Ovary (tissue), 3 donors: ENCODE measurements around the gene CRTC1.

Source experiments
- POLR2A ChIP-seq: fragments of 450-650 bp; IDR thresholded peaks from one replicate; pipeline ENCODE4 v1.6.1; 2017; ENCODE audit warnings: antibody characterized with exemption, mild to moderate bottlenecking, moderate library complexity
- TF ChIP-seq, protein P1 (sequence below), 3 donors: fragments of 450-650 bp in 2 of 3; fragments of 200-600 bp in 1 of 3; IDR thresholded peaks; one replicate each; pipeline versions ENCODE4 v1.5.1 to v1.8.0; 2016 to 2022; ENCODE audit warnings: antibody characterized with exemption in 3 of 3, mild to moderate bottlenecking in 1 of 3
- donor health status: DM: no; HTN: no; CAD: no.

- TF ChIP-seq, protein P1, sequence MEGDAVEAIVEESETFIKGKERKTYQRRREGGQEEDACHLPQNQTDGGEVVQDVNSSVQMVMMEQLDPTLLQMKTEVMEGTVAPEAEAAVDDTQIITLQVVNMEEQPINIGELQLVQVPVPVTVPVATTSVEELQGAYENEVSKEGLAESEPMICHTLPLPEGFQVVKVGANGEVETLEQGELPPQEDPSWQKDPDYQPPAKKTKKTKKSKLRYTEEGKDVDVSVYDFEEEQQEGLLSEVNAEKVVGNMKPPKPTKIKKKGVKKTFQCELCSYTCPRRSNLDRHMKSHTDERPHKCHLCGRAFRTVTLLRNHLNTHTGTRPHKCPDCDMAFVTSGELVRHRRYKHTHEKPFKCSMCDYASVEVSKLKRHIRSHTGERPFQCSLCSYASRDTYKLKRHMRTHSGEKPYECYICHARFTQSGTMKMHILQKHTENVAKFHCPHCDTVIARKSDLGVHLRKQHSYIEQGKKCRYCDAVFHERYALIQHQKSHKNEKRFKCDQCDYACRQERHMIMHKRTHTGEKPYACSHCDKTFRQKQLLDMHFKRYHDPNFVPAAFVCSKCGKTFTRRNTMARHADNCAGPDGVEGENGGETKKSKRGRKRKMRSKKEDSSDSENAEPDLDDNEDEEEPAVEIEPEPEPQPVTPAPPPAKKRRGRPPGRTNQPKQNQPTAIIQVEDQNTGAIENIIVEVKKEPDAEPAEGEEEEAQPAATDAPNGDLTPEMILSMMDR (IDR thresholded peaks at IDR 0.05), result no peak
- TF ChIP-seq POLR2A, result no peak
These were observed 92.8 kb downstream of the CRTC1 start for GRCh38 chr19:18776288-18776594.
